Coronary artery (tissue), 2 donors: ENCODE data around the gene GOLGA3.
"Not testable (repeated sequence)": the region's sequence is repeated elsewhere in the genome, so short reads cannot be mapped to it uniquely, and the experiment has no call there.

ENCODE experiments used
- DNase-seq: peaks from one replicate; pipeline ENCODE4 v3.0.0-alpha.2; 2017; ENCODE audit warnings: low spot score
- H3K27ac ChIP-seq, 2 donors: fragments of 200-600 bp; sonication (generic); one replicate each; pipeline ENCODE4 v1.5.1; 2016 to 2019
- H3K4me3 ChIP-seq: fragments of 200-600 bp; sonication (generic); 2 replicates; pipeline ENCODE4 v1.5.1; 2016; ENCODE audit warnings: mild to moderate bottlenecking, moderate library complexity
- CTCF ChIP-seq: fragments of 200-600 bp; sonication (generic); IDR thresholded peaks from one replicate; pipeline ENCODE4 v1.5.1; 2019; ENCODE audit warnings: antibody characterized with exemption

GOLGA3 gene

GRCh38 chr12:132866251-132866828 lies 37.7 kb upstream of the GOLGA3 start:
- no peak for TF ChIP-seq CTCF
- Histone ChIP-seq H3K4me3 (no peak overlapping the region), H3K27ac (peak overlapping the region in 1 of 2 donors; percentile 57)
- no peak for DNase-seq

GRCh38 chr12:132861558-132861957 lies 32.9 kb upstream of the GOLGA3 start:
- Histone ChIP-seq H3K4me3 (no peak overlapping the region), H3K27ac (no peak overlapping the region)
- TF ChIP-seq CTCF = no peak
- no peak for DNase-seq

GRCh38 chr12:132858718-132859266 lies 30.1 kb upstream of the GOLGA3 start:
- Histone ChIP-seq H3K27ac (no peak overlapping the region), H3K4me3 (no peak overlapping the region)
- TF ChIP-seq CTCF = no peak
- DNase-seq = no peak

- not testable (repeated sequence) for DNase-seq, H3K27ac ChIP-seq, H3K4me3 ChIP-seq
Measured at GRCh38 chr12:132857019-132857418, 28.4 kb upstream of the GOLGA3 start.

GRCh38 chr12:132856581-132856980 lies 27.9 kb upstream of the GOLGA3 start:
- no peak for TF ChIP-seq CTCF
- no peak overlapping the region for H3K27ac ChIP-seq
- H3K4me3 ChIP-seq = no peak overlapping the region
- DNase-seq = no peak

GRCh38 chr12:132855211-132855610 lies 26.5 kb upstream of the GOLGA3 start:
- not testable (repeated sequence) for H3K4me3 ChIP-seq, H3K27ac ChIP-seq, DNase-seq

GRCh38 chr12:132853285-132854092 lies 24.8 kb upstream of the GOLGA3 start:
- H3K27ac ChIP-seq = no peak overlapping the region
- no peak for DNase-seq
- H3K4me3 ChIP-seq = no peak overlapping the region
- TF ChIP-seq CTCF = no peak

GRCh38 chr12:132852496-132852895 lies 23.8 kb upstream of the GOLGA3 start:
- TF ChIP-seq CTCF = no peak
- DNase-seq = no peak
- Histone ChIP-seq H3K27ac (no peak overlapping the region), H3K4me3 (no peak overlapping the region)
